HepG2 (cell line): ENCODE results near the gene ALX3.

Experiments
- EZH2 ChIP-seq: conservative IDR thresholded peaks from 2 replicates; pipeline ENCODE4 v1.6.1; 2012; ENCODE audit warnings: mild to moderate bottlenecking, low read depth, low read length, moderate library complexity
- GABPB1 ChIP-seq: IDR thresholded peaks from 2 replicates; pipeline ENCODE4 v1.6.1; 2016; ENCODE audit warnings: mild to moderate bottlenecking, missing genetic modification reagents, moderate library complexity, missing compliant biosample characterization
- MXI1 ChIP-seq: IDR thresholded peaks from 3 replicates; pipeline ENCODE4 v1.6.1; 2012; ENCODE audit warnings: low read depth, low read length, inconsistent platforms, borderline replicate concordance
- POLR2A ChIP-seq, 2 experiments: IDR thresholded peaks; 2 replicates each; pipeline ENCODE4 v1.6.1; 2011; ENCODE audit warnings: low read depth in 2 of 2, low read length in 2 of 2, mild to moderate bottlenecking in 1 of 2, moderate library complexity in 1 of 2; ENCODE audit not compliant: insufficient read depth in 1 of 2
- TARDBP ChIP-seq: sonication (generic); formaldehyde crosslinking; IDR thresholded peaks from 2 replicates; pipeline ENCODE4 v1.8.0; 2022; ENCODE audit warnings: mild to moderate bottlenecking, missing genetic modification reagents
- TF ChIP-seq, protein P1 (sequence below): sonication (generic); formaldehyde crosslinking; IDR thresholded peaks from 2 replicates; pipeline ENCODE4 v1.4.0; 2020; ENCODE audit warnings: missing genetic modification reagents
- TF ChIP-seq, protein P2 (sequence below): sonication (generic); formaldehyde crosslinking; IDR thresholded peaks from 2 replicates; pipeline ENCODE4 v1.5.0; 2020; ENCODE audit warnings: mild to moderate bottlenecking, missing genetic modification reagents, moderate library complexity

DNA sequence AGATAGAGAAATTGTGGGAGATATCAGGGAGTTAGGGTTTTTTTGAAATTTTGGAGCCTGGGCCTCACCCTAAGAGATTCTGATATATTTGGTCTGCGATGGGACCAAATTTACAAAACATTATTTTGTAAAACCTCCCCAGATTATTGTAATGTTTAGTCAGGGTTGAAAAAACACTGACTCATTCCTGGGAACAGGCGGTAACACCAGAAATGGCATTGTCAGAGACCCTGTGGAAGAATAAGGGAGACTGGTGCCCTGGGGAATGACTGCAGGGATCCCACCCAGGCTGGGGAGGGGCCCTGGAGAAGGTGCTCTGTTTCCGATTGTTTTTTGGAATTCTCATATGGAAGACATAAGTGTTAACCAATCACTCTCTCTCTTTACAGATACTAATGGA, 49.2 kb downstream of the ALX3 start:
- TF ChIP-seq POLR2A (IDR thresholded peaks at IDR 0.05; ENCODE audit: insufficient read depth in 1 of 2, low read depth in 2 of 2, low read length in 2 of 2) (no peak), MXI1 (no peak), GABPB1 (no peak), EZH2 (no peak), TARDBP (CRISPR knock-in tag) (no peak)
- TF ChIP-seq, protein P1, sequence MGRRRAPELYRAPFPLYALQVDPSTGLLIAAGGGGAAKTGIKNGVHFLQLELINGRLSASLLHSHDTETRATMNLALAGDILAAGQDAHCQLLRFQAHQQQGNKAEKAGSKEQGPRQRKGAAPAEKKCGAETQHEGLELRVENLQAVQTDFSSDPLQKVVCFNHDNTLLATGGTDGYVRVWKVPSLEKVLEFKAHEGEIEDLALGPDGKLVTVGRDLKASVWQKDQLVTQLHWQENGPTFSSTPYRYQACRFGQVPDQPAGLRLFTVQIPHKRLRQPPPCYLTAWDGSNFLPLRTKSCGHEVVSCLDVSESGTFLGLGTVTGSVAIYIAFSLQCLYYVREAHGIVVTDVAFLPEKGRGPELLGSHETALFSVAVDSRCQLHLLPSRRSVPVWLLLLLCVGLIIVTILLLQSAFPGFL (CRISPR knock-in tag) = no peak
- TF ChIP-seq, protein P2, sequence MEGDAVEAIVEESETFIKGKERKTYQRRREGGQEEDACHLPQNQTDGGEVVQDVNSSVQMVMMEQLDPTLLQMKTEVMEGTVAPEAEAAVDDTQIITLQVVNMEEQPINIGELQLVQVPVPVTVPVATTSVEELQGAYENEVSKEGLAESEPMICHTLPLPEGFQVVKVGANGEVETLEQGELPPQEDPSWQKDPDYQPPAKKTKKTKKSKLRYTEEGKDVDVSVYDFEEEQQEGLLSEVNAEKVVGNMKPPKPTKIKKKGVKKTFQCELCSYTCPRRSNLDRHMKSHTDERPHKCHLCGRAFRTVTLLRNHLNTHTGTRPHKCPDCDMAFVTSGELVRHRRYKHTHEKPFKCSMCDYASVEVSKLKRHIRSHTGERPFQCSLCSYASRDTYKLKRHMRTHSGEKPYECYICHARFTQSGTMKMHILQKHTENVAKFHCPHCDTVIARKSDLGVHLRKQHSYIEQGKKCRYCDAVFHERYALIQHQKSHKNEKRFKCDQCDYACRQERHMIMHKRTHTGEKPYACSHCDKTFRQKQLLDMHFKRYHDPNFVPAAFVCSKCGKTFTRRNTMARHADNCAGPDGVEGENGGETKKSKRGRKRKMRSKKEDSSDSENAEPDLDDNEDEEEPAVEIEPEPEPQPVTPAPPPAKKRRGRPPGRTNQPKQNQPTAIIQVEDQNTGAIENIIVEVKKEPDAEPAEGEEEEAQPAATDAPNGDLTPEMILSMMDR (CRISPR knock-in tag) = no peak
